AML-193 (cell line): Measurements from ENCODE around the gene ZFYVE27.

Source experiments
- DNase-seq, 2 experiments: peaks; one replicate each; lab custom pipeline; 2025; lab: John Stamatoyannopoulos, UW

Gene ZFYVE27

DNA sequence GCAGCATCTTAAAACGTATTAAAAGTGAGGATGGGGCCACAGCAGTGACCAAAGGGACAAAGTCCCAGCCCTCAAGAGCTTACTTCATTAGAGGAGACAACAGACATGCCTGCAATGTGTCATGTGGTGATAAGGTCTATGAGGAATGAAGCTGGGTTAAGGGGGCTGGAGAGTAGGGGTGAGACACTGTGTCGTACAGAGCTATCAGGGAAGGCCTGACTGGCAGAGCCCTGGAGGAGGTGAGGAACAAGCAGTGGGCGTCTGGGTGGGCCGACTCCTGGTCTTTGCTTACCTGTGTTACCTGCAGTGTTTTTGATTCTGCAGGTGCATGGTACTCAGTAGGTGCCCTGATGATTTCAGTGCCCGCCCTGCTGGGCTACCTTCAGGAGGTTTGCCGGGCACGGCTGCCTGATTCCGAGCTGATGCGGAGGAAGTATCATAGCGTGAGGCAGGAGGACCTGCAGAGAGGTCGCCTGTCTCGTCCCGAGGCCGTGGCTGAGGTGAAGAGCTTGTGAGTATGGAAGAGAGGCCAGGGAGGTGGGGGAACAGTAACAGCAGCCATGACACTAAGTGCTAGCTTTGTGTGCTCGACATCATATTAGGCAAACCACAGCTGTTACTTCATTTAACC lies 7.6 kb downstream of the ZFYVE27 start:
- DNase-seq = no peak

- DNase-seq = no peak
Measured at GRCh38 chr10:97747573-97747972, 10.6 kb downstream of the ZFYVE27 start.

DNA sequence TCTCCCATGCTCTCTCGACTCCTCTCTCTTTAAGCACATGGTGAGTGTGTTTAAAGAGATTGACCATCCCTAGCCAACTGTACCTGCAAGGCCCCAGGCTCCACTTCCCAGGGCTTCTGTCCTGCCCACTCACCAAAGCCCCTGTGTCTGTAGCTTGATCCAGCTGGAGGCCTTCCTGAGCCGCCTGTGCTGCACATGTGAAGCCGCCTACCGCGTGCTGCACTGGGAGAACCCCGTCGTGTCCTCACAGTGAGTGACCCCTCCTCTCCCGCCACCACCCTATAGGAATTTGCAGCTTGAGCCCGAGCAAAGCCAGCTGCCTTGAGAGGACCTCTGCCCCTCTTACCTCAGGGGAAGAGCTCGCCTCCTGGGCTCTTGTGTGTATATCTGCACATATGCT lies 11.2 kb downstream of the ZFYVE27 start:
- DNase-seq = no peak

GRCh38 chr10:97752956-97753355 lies 16.0 kb downstream of the ZFYVE27 start:
- no peak for DNase-seq

GRCh38 chr10:97754726-97755125 lies 17.8 kb downstream of the ZFYVE27 start:
- DNase-seq = no peak

GRCh38 chr10:97755718-97756117 lies 18.8 kb downstream of the ZFYVE27 start:
- DNase-seq = no peak

GRCh38 chr10:97757471-97757870 lies 20.5 kb downstream of the ZFYVE27 start:
- no peak for DNase-seq

GRCh38 chr10:97759158-97759887 lies 22.4 kb downstream of the ZFYVE27 start:
- peak; percentile 17 to 41 for DNase-seq

GRCh38 chr10:97759946-97760345 lies 23.0 kb downstream of the ZFYVE27 start:
- DNase-seq = no peak

DNA sequence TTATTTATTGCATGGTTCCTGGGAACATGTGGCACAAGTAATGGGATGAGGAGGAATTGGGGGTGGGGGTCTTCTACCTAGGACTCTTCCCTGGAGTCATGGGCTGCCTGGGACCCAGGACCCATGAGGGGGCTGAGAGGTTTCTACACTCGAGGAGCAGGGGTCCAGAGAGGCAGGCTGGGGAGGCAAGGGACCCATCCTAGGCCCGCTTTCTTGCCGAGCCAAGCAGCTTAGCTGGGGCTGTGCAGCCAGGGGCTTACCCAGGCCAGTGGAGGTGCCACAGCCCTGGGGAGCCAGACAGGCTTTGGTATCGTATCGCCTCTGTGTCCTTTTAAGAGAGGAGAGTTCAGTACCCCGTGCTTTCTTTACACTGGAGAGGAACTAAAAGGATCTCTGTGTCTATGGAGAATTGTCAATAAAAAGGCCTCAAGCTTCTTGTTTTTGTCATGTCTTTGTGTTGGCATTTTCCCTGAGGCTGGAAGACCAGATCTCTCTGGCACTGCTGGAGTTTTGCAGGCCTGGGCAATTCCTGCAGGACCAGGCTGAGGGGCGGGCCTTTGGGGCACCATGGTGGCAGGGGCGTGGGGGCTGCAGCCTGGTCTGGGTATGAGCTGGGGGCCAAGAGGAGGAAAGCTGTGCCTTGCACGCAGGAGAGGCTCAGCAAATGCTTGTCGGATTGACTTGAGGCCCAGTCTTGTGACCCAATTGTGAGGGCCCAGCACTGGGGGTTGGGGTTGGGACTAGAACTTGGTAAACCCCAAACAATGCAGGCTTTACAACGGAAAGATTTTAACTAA lies 23.7 kb downstream of the ZFYVE27 start:
- DNase-seq = no peak

- no peak for DNase-seq
Measured at GRCh38 chr10:97761331-97761865, 24.5 kb downstream of the ZFYVE27 start.

- DNase-seq = no peak
Measured at GRCh38 chr10:97762056-97762455, 25.1 kb downstream of the ZFYVE27 start.

GRCh38 chr10:97762816-97763215 lies 25.9 kb downstream of the ZFYVE27 start:
- no peak for DNase-seq

GRCh38 chr10:97763411-97763810 lies 26.5 kb downstream of the ZFYVE27 start:
- DNase-seq = no peak

DNA sequence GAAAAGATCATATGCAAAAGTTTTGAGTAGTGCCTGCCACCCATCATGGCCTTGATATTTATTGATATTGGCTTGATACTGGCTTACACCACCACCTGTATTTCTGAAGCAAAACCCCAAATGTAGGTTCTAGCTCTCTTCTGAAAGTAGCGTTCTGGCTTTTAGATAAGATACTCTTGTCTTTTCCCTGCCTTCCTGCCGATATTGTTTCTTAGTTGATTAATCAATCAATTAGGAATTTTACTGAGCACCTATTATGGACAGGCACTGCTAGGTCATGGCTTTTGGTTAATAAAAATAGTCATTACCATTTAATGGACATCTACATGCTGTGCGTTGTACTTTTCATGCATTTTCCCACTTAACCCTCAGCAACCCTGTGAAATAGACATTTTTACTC lies 27.0 kb downstream of the ZFYVE27 start:
- DNase-seq = no peak

- DNase-seq = no peak
Measured at GRCh38 chr10:97764519-97764931, 27.6 kb downstream of the ZFYVE27 start.

DNA sequence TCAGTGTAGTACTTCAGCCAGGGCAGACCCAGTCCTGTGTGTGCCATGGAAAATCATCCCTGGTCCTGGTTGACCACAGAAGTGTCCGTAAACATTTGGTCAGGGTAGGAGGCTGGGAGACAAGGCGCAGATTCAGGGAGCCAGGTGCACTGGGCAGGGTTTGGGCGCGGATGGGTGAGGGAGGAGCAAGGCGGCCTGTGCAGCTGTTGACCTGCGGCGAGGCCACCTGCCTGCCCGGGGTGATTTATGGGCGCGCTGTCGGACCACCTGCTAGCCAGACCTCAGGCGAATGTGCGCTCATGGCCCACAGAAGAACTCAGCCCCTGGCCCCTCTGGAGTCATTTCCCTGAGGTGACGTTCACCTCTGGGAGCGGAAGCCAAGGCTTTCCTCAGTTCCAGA lies 28.3 kb downstream of the ZFYVE27 start:
- no peak for DNase-seq

DNA sequence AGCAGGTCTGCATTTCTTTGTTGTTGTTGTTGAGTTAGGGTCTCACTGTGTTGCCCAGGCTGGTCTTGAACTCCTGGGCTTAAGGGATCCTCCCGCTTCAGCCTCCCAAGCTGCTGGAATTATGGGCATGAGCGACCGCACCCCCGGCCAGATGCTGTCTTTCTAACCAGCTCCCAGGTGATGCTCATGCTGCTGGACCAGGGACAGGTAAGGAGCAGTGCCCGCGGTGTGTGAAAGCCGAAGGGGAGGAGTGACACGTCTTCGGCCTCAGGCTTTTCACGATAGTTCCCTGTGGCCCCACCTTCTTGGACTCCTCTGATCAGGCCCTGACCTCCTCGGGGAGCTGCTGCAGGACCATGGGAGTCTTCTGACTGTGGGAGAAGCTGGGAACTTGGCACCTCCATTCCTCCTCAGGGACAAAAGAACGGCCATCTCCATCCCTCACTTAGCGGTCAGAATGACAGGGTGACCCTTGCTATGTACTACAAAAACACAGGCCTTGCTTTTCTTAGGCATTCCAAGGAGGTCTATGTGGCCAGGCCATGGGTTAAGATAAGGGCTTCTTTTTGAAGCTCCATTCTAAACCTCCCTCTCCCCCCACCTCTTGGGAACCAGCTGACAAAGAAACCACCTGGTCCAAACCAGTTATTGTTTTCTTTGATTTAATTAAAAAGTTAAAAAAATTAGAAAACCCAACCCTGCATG lies 29.3 kb downstream of the ZFYVE27 start:
- DNase-seq = no peak

DNA sequence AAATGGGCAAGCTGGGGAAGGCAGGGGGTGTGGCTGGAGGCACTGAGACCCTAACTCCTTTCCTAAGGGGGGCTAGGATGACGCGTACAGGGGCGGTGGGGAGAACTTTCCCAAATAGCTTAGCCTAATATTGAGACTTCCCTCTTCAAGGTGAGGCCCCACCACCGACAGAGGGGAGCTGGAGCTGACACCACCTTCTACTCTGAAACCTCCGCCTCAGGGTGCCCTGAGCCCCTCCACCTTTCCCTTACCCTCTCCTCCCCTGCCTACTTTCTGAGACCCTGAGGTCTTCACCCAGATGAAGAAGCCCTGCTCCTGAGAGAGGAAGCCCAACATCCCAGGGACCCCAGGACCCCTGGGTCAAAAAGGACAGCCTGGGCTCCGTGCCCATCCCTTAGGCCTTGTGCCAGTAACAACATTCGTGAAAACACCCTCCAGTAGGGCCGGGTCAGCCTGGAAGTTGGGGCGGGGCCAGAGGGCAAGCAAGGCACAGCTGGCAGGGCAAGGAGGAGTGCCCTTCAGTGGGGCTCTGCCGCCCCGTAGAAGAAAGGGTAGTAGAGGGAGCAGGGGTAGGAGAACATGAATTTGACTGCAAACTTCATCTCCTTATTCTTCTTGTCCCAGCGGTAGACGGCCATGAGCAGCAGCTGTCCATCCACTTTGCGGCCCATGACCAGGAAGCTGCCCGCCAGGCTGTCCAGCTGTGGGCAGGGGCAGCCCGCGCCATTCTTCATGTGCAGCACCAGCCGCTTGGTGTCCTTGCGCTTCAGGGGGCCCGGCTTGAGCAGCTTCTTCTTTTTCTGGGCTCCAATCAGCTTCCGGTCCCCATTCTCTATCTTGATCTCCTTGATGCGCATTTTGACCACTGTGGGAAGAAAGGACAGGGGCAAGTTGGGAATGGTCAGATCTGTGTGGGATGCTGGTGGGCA lies 30.3 kb downstream of the ZFYVE27 start:
- DNase-seq = no peak

- DNase-seq = no peak
Measured at GRCh38 chr10:97768322-97769315, 31.7 kb downstream of the ZFYVE27 start.
